Ishikawa (cell line): Measurements from ENCODE around the gene SUPT16H.

Experiments used
- CEBPB ChIP-seq: IDR thresholded peaks from 2 replicates; pipeline ENCODE4 v1.6.1; 2012
- CREB1 ChIP-seq: IDR thresholded peaks from 2 replicates; pipeline ENCODE4 v1.6.1; 2012; ENCODE audit warnings: low read depth
- EGR1 ChIP-seq: IDR thresholded peaks from 2 replicates; pipeline ENCODE4 v1.6.1; 2012
- EP300 ChIP-seq: IDR thresholded peaks from 2 replicates; pipeline ENCODE4 v1.6.1; 2012; ENCODE audit warnings: borderline replicate concordance
- FOXM1 ChIP-seq: IDR thresholded peaks from 2 replicates; pipeline ENCODE4 v1.6.1; 2012; ENCODE audit warnings: low read depth, borderline replicate concordance
- MAX ChIP-seq: IDR thresholded peaks from 2 replicates; pipeline ENCODE4 v1.6.1; 2012
- NFIC ChIP-seq: IDR thresholded peaks from 2 replicates; pipeline ENCODE4 v1.6.1; 2012
- RAD21 ChIP-seq: IDR thresholded peaks from 2 replicates; pipeline ENCODE4 v1.6.1; 2012; ENCODE audit warnings: low read depth
- REST ChIP-seq: IDR thresholded peaks from 2 replicates; pipeline ENCODE4 v1.6.1; 2012; ENCODE audit warnings: low read depth, mild to moderate bottlenecking
- TAF1 ChIP-seq: IDR thresholded peaks from 2 replicates; pipeline ENCODE4 v1.6.1; 2012; ENCODE audit warnings: low read depth, mild to moderate bottlenecking
- TCF12 ChIP-seq: IDR thresholded peaks from 2 replicates; pipeline ENCODE4 v1.6.1; 2012; ENCODE audit warnings: low read depth
- TEAD4 ChIP-seq: IDR thresholded peaks from 2 replicates; pipeline ENCODE4 v1.6.1; 2012
- USF1 ChIP-seq: IDR thresholded peaks from 2 replicates; pipeline ENCODE4 v1.6.1; 2012
- YY1 ChIP-seq: IDR thresholded peaks from 2 replicates; pipeline ENCODE4 v1.6.1; 2012; ENCODE audit warnings: low read depth
- ZBTB7A ChIP-seq: IDR thresholded peaks from 2 replicates; pipeline ENCODE4 v1.6.1; 2012; ENCODE audit warnings: low read depth

The SUPT16H gene

GRCh38 chr14:21385188-21385904 is 1.5 kb upstream of the SUPT16H start:
- no peak for TF ChIP-seq NFIC
- no peak for TF ChIP-seq RAD21
- TF ChIP-seq USF1: no peak
- no peak for TF ChIP-seq CEBPB
- no peak for TF ChIP-seq EP300
- no peak for TF ChIP-seq TCF12
- no peak for TF ChIP-seq TEAD4
- no peak for TF ChIP-seq EGR1
- TF ChIP-seq YY1: no peak
- no peak for TF ChIP-seq TAF1
- no peak for TF ChIP-seq FOXM1
- TF ChIP-seq REST: no peak
- TF ChIP-seq MAX: no peak
- TF ChIP-seq ZBTB7A: no peak
- TF ChIP-seq CREB1: no peak

- TF ChIP-seq TAF1 (no peak), TCF12 (no peak), FOXM1 (no peak)
Measured at GRCh38 chr14:21384494-21384851, 654 bp upstream of the SUPT16H start.

GRCh38 chr14:21382886-21383847 is 652 bp downstream of the SUPT16H start:
- TF ChIP-seq RAD21: no peak
- no peak for TF ChIP-seq REST
- no peak for TF ChIP-seq TAF1
- TF ChIP-seq EGR1: no peak
- TF ChIP-seq USF1: peak; percentile 33; the same call in 1 of the 2 replicates
- no peak for TF ChIP-seq NFIC
- no peak for TF ChIP-seq TEAD4
- no peak; the same call in 1 of the 2 replicates for TF ChIP-seq YY1
- TF ChIP-seq MAX: peak; percentile 51
- no peak for TF ChIP-seq EP300
- no peak for TF ChIP-seq CEBPB
- 0 out of 2 replicates have a peak, but pooled peaks have one; percentile 15 for TF ChIP-seq TCF12
- TF ChIP-seq ZBTB7A: no peak
- TF ChIP-seq CREB1: no peak

GRCh38 chr14:21382095-21382494 is 1.7 kb downstream of the SUPT16H start:
- no peak for TF ChIP-seq TAF1
- no peak for TF ChIP-seq EP300
- TF ChIP-seq CREB1: no peak
- TF ChIP-seq MAX: no peak
- TF ChIP-seq CEBPB: no peak
- no peak for TF ChIP-seq RAD21
- TF ChIP-seq NFIC: no peak
- TF ChIP-seq EGR1: no peak
- no peak for TF ChIP-seq YY1
- TF ChIP-seq REST: no peak
- TF ChIP-seq ZBTB7A: no peak
- no peak for TF ChIP-seq FOXM1
- no peak for TF ChIP-seq TCF12
